ENCODE data around the gene SPG21. TPM values are rescaled to one million over a fixed set of nuclear protein-coding genes. Genes with fewer than 3 reads are reported as not detected.

SPG21 gene
- total and polyA plus RNA-seq, 2 of the 13 experiments (the other 11 are each of a cell fraction or from before 2014, with no cell fraction given), result 36.7 to 42.4 TPM

DNA sequence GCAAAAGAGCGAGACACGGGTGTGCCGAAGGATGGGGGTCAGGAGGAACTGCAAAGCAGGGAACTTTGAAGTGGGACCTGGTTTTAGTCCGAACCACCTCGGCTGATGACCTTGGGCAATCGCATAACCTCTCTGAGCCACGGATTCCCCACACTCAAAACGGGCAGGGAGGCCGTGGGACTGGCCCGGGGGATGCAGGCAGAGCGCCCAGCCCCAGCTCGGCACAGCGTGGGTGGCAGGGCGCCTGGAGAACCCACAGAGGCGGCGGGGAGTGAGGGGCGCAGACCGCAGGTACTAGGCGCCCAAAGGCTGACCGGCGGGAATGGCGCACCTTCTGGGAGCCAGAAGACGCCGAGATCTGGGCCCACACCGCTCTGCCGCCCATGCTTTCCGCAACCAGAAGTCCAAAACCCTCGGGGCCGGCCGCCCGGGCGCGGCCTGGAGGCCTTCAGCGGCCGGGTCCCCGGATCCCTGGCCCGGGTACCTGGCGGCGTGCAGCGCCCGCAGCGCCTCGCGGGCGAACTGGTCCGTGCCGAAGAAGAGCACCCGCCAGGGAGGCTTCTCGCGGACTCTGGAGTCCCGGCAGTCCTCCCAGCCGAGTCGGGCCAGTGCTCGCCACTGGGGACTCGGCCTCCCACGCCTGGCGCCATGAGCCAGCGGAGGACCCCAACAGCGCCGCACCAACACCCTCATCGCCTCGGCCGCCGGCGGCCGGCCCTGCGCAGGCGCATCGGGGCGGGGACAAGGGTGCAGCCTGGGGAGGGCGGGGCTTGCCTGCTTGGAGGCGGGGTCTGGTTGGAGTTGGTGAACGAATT, 39.4 kb upstream of the SPG21 start, which contains the start of gene MTFMT (continued):
- TF ChIP-seq, protein P1, sequence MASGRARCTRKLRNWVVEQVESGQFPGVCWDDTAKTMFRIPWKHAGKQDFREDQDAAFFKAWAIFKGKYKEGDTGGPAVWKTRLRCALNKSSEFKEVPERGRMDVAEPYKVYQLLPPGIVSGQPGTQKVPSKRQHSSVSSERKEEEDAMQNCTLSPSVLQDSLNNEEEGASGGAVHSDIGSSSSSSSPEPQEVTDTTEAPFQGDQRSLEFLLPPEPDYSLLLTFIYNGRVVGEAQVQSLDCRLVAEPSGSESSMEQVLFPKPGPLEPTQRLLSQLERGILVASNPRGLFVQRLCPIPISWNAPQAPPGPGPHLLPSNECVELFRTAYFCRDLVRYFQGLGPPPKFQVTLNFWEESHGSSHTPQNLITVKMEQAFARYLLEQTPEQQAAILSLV (CRISPR knock-in tag; IDR thresholded peaks at IDR 0.05; ENCODE audit: borderline replicate concordance), result peak; percentile 76; the same call in 1 of the 2 replicates
- TF ChIP-seq ZNF746 (CRISPR knock-in tag; IDR thresholded peaks at IDR 0.05) (no peak), DR1 (CRISPR knock-in tag; IDR thresholded peaks at IDR 0.05) (peak; percentile 44; the same call in 1 of the 2 replicates), FOXC1 (CRISPR knock-in tag; IDR thresholded peaks at IDR 0.05; ENCODE audit: borderline replicate concordance) (peak; percentile 76), ZNF567 (CRISPR knock-in tag; IDR thresholded peaks at IDR 0.05; ENCODE audit: borderline replicate concordance) (peak; percentile 64; the same call in 1 of the 2 replicates), ZNF20 (CRISPR knock-in tag; IDR thresholded peaks at IDR 0.05) (no peak), AGO2 (optimal IDR thresholded peaks at IDR 0.05; ENCODE audit: low read depth, low read length) (peak; percentile 85), CEBPB (IDR thresholded peaks at IDR 0.05; ENCODE audit: borderline replicate concordance, low read depth, low read length) (no peak), EEA1 (CRISPR knock-in tag; IDR thresholded peaks at IDR 0.05; ENCODE audit: borderline replicate concordance) (no peak), ZSCAN12 (CRISPR knock-in tag; IDR thresholded peaks at IDR 0.05) (0 out of 2 replicates have a peak, but pooled peaks have one; percentile 47), MED13 (CRISPR knock-in tag; IDR thresholded peaks at IDR 0.05) (0 out of 2 replicates have a peak, but pooled peaks have one; percentile 17), NCOA1 (CRISPR knock-in tag; IDR thresholded peaks at IDR 0.05) (no peak), CREM (IDR thresholded peaks at IDR 0.05) (no peak), CREM (CRISPR knock-in tag; IDR thresholded peaks at IDR 0.05) (no peak), NFE2 (CRISPR knock-in tag; IDR thresholded peaks at IDR 0.05) (no peak), NFIC (IDR thresholded peaks at IDR 0.05; ENCODE audit: low read length) (no peak), ZNF614 (CRISPR knock-in tag; IDR thresholded peaks at IDR 0.05; ENCODE audit: borderline replicate concordance) (no peak), ARNT (IDR thresholded peaks at IDR 0.05) (no peak), SATB2 (CRISPR knock-in tag; IDR thresholded peaks at IDR 0.05) (0 out of 2 replicates have a peak, but pooled peaks have one; percentile 57), SPEN (CRISPR knock-in tag; IDR thresholded peaks at IDR 0.05; ENCODE audit: low read depth) (peak; percentile 60; the same call in 1 of the 2 replicates), ETV5 (CRISPR knock-in tag; IDR thresholded peaks at IDR 0.05; ENCODE audit: borderline replicate concordance) (0 out of 2 replicates have a peak, but pooled peaks have one; percentile 9), ZNF737 (CRISPR knock-in tag; IDR thresholded peaks at IDR 0.05; ENCODE audit: borderline replicate concordance) (no peak), POLR2G (IDR thresholded peaks at IDR 0.05; ENCODE audit: low read depth, low read length) (peak; percentile 91), ZNF776 (CRISPR knock-in tag; IDR thresholded peaks at IDR 0.05) (peak; percentile 74; the same call in 1 of the 2 replicates), ZNF224 (CRISPR knock-in tag; IDR thresholded peaks at IDR 0.05) (no peak), CCDC6 (CRISPR knock-in tag; IDR thresholded peaks at IDR 0.05) (0 out of 2 replicates have a peak, but pooled peaks have one; percentile 56)
- TF ChIP-seq, protein P2, sequence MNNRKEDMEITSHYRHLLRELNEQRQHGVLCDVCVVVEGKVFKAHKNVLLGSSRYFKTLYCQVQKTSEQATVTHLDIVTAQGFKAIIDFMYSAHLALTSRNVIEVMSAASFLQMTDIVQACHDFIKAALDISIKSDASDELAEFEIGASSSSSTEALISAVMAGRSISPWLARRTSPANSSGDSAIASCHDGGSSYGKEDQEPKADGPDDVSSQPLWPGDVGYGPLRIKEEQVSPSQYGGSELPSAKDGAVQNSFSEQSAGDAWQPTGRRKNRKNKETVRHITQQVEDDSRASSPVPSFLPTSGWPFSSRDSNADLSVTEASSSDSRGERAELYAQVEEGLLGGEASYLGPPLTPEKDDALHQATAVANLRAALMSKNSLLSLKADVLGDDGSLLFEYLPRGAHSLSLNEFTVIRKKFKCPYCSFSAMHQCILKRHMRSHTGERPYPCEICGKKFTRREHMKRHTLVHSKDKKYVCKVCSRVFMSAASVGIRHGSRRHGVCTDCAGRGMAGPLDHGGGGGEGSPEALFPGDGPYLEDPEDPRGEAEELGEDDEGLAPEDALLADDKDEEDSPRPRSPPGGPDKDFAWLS (CRISPR knock-in tag; IDR thresholded peaks at IDR 0.05; ENCODE audit: borderline replicate concordance), result no peak
- TF ChIP-seq, protein P3, sequence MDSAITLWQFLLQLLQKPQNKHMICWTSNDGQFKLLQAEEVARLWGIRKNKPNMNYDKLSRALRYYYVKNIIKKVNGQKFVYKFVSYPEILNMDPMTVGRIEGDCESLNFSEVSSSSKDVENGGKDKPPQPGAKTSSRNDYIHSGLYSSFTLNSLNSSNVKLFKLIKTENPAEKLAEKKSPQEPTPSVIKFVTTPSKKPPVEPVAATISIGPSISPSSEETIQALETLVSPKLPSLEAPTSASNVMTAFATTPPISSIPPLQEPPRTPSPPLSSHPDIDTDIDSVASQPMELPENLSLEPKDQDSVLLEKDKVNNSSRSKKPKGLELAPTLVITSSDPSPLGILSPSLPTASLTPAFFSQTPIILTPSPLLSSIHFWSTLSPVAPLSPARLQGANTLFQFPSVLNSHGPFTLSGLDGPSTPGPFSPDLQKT (CRISPR knock-in tag; IDR thresholded peaks at IDR 0.05; ENCODE audit: borderline replicate concordance), result peak; percentile 74; the same call in 1 of the 2 replicates
